Brain microvascular endothelial cell (primary cell): ENCODE results near the gene THBS2.

Experiments used
- DNase-seq: peaks from one replicate; pipeline ENCODE4 v3.0.0-alpha.2; 2020
- H3K27ac ChIP-seq: fragments of 250-450 bp; sonication (Bioruptor Pico); 2 replicates; pipeline ENCODE4 v1.5.1; 2020; ENCODE audit warnings: mild to moderate bottlenecking, moderate library complexity
- H3K27me3 ChIP-seq: fragments of 250-450 bp; sonication (Bioruptor Pico); replicated peaks from 2 replicates; pipeline ENCODE4 v1.5.1; 2020; ENCODE audit warnings: mild to moderate bottlenecking
- H3K36me3 ChIP-seq: fragments of 250-450 bp; sonication (Bioruptor Pico); replicated peaks from 2 replicates; pipeline ENCODE4 v1.5.1; 2020; ENCODE audit warnings: mild to moderate bottlenecking
- H3K4me3 ChIP-seq: 2 replicates; pipeline ENCODE4 v1.5.1; 2011; ENCODE audit warnings: low read depth, mild to moderate bottlenecking, control low read depth, low read length, moderate library complexity
- CTCF ChIP-seq: IDR thresholded peaks from 2 replicates; pipeline ENCODE4 v1.5.1; 2011; ENCODE audit warnings: low read depth, mild to moderate bottlenecking, moderate library complexity, low read length, control low read depth, inconsistent platforms; ENCODE audit errors: missing control alignments
- in situ Hi-C: cut with HindIII; loops from 2 replicates; pipeline ENCODE4 v1.10.0; 2017; ENCODE audit warnings: low sequenced_read_pairs, low pct_ligation_motif_present

THBS2 gene

GRCh38 chr6:169208011-169208410 lies 45.6 kb downstream of the THBS2 start:
- in situ Hi-C loops, result no loop called here
- no peaks in the 10 kb centered on the region for H3K36me3 ChIP-seq

GRCh38 chr6:169207482-169207881 lies 46.2 kb downstream of the THBS2 start:
- H3K27me3 ChIP-seq, result no peaks in the 10 kb centered on the region
- no peaks in the 10 kb centered on the region for H3K36me3 ChIP-seq
- in situ Hi-C loops, result no loop called here
- H3K27ac ChIP-seq, result no peak overlapping the region
- TF ChIP-seq CTCF, result no peak
- H3K4me3 ChIP-seq, result no peak overlapping the region
- no peak for DNase-seq

More at GRCh38 chr6:169208011-169208410, 45.6 kb downstream of the THBS2 start:
- TF ChIP-seq CTCF, result no peak
- Histone ChIP-seq H3K27me3 (no peaks in the 10 kb centered on the region), H3K27ac (no peak overlapping the region), H3K4me3 (no peak overlapping the region)
- DNase-seq, result no peak

- no peak for DNase-seq
- H3K27me3 ChIP-seq, result no peaks in the 10 kb centered on the region
- H3K27ac ChIP-seq, result no peak overlapping the region
- no peak overlapping the region for H3K4me3 ChIP-seq
- TF ChIP-seq CTCF, result no peak
- in situ Hi-C loops, result no loop called here
- H3K36me3 ChIP-seq, result no peaks in the 10 kb centered on the region
Measured at GRCh38 chr6:169205176-169206160, 48.2 kb downstream of the THBS2 start.

GRCh38 chr6:169204167-169204566 lies 49.5 kb downstream of the THBS2 start:
- in situ Hi-C loops, result no loop called here
- no peak for DNase-seq
- Histone ChIP-seq H3K4me3 (no peak overlapping the region), H3K36me3 (no peaks in the 10 kb centered on the region), H3K27ac (no peak overlapping the region), H3K27me3 (no peaks in the 10 kb centered on the region)
- no peak for TF ChIP-seq CTCF

DNA sequence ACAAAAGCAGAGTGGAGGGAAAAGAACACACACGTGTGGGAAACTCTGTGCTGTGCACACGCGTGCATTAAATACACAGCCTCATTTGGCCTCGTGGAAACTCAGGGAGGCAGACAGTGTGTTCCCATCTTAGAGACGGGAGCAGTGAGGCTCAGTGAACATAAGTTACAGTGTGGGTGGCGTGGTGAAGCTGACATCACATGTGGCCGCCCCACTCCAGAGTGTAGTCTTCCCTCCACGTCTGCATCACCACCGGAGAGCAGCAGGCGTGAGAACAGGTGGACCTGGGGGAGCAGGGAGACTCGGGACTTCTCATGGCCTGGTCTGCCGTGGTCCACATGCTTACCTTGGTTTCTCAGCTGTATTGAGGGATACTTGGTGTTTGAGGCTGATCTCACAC lies 51.7 kb downstream of the THBS2 start:
- H3K36me3 ChIP-seq, result no peaks in the 10 kb centered on the region
- H3K27me3 ChIP-seq, result no peaks in the 10 kb centered on the region
- no peak for TF ChIP-seq CTCF
- H3K27ac ChIP-seq, result no peak overlapping the region
- in situ Hi-C loops, result no loop called here
- DNase-seq, result no peak
- H3K4me3 ChIP-seq, result no peak overlapping the region
